ENCODE data around the gene CALN1. TPM values are rescaled to one million over a fixed set of nuclear protein-coding genes. Genes with fewer than 3 reads are reported as not detected.
"Not testable (repeated sequence)": the region's sequence is repeated elsewhere in the genome, so short reads cannot be mapped to it uniquely, and the experiment has no call there.

The CALN1 gene
- 1 to 10 TPM in 1 of 2 donors, under 1 TPM in 1; 0.52 to 1.6 TPM for total RNA-seq

GRCh38 chr7:72412121-72412618 is at the start of gene CALN1:
Gene CALN1, minus strand, starts transcription at chr7:72412338.
- H3K4me3 ChIP-seq; DNase-seq; ATAC-seq; H3K36me3 ChIP-seq (replicated peaks in 1 of 2; ENCODE audit: insufficient read depth in 1 of 2, low read depth in 2 of 2); H3K4me1 ChIP-seq; H3K27me3 ChIP-seq; H3K27ac ChIP-seq; intact Hi-C loops (cut with DNase I); H3K9me3 ChIP-seq: not testable (repeated sequence)
- 90% methylated on average over 21 of the region's 21 CpGs for WGBS, 2 donors

GRCh38 chr7:72453471-72453870 is 41.3 kb upstream of the CALN1 start:
- H3K36me3 ChIP-seq (replicated peaks in 1 of 2; ENCODE audit: insufficient read depth in 1 of 2, low read depth in 2 of 2) = no peaks in the 10 kb centered on the region
- DNase-seq = no peak
- no peaks in the 10 kb centered on the region for H3K9me3 ChIP-seq
- no peaks in the 10 kb centered on the region for H3K4me1 ChIP-seq
- no peak overlapping the region for H3K27ac ChIP-seq
- H3K27me3 ChIP-seq = no peaks in the 10 kb centered on the region
- TF ChIP-seq POLR2A (IDR thresholded peaks at IDR 0.05) (no peak), CTCF (IDR thresholded peaks at IDR 0.05) (no peak)
- no peak for ATAC-seq
- intact Hi-C loops (cut with DNase I) = no loop called here
- H3K4me3 ChIP-seq = no peak overlapping the region
- WGBS, 2 donors = 81 to 91% methylated on average over 1 of the region's 1 CpG

- no peak overlapping the region for H3K4me3 ChIP-seq
- H3K27me3 ChIP-seq = no peaks in the 10 kb centered on the region
- no peaks in the 10 kb centered on the region for H3K36me3 ChIP-seq (replicated peaks in 1 of 2; ENCODE audit: insufficient read depth in 1 of 2, low read depth in 2 of 2)
- H3K27ac ChIP-seq = no peak overlapping the region
- no peaks in the 10 kb centered on the region for H3K4me1 ChIP-seq
- no peaks in the 10 kb centered on the region for H3K9me3 ChIP-seq
- DNase-seq (no peak), ATAC-seq (no peak)
- intact Hi-C loops (cut with DNase I) = no loop called here
- WGBS, 2 donors = 69 to 78% methylated on average over 11 to 17 of the region's 17 CpGs
- TF ChIP-seq POLR2A (IDR thresholded peaks at IDR 0.05) = no peak
- no peak for TF ChIP-seq CTCF (IDR thresholded peaks at IDR 0.05)
Measured at GRCh38 chr7:72447465-72448204, 35.5 kb upstream of the CALN1 start.

GRCh38 chr7:72446591-72447462 is 34.7 kb upstream of the CALN1 start:
- H3K4me1 ChIP-seq = no peaks in the 10 kb centered on the region
- no peak for TF ChIP-seq CTCF (IDR thresholded peaks at IDR 0.05)
- no peak for TF ChIP-seq POLR2A (IDR thresholded peaks at IDR 0.05)
- H3K9me3 ChIP-seq = no peaks in the 10 kb centered on the region
- no peak for ATAC-seq
- H3K36me3 ChIP-seq (replicated peaks in 1 of 2; ENCODE audit: insufficient read depth in 1 of 2, low read depth in 2 of 2) = no peaks in the 10 kb centered on the region
- no peak overlapping the region for H3K4me3 ChIP-seq
- no peaks in the 10 kb centered on the region for H3K27me3 ChIP-seq
- WGBS, 2 donors = 18 to 27% methylated on average over 13 to 20 of the region's 20 CpGs
- DNase-seq = no peak
- H3K27ac ChIP-seq = no peak overlapping the region
- intact Hi-C loops (cut with DNase I) = no loop called here

GRCh38 chr7:72446131-72446530 is 34.0 kb upstream of the CALN1 start:
- no peak for ATAC-seq
- Histone ChIP-seq H3K9me3 (no peaks in the 10 kb centered on the region), H3K27ac (no peak overlapping the region), H3K36me3 (replicated peaks in 1 of 2; ENCODE audit: insufficient read depth in 1 of 2, low read depth in 2 of 2) (no peaks in the 10 kb centered on the region), H3K4me1 (no peaks in the 10 kb centered on the region), H3K27me3 (no peaks in the 10 kb centered on the region), H3K4me3 (no peak overlapping the region)
- TF ChIP-seq POLR2A (IDR thresholded peaks at IDR 0.05) = no peak
- TF ChIP-seq CTCF (IDR thresholded peaks at IDR 0.05) = no peak
- no peak for DNase-seq
- whole genome bisulfite sequencing, 2 donors = 41 to 44% methylated on average over 7 of the region's 7 CpGs
- intact Hi-C loops (cut with DNase I) = no loop called here
